HFFc6 (cell line): Measurements from ENCODE around the gene CHAMP1. TPM values are rescaled to one million over a fixed set of nuclear protein-coding genes. Genes with fewer than 3 reads are reported as not detected.

Source experiments
- DNase-seq: peaks from one replicate; pipeline ENCODE4 v3.0.0-alpha.2; 2018
- H3K27ac Mint-ChIP-seq: 2 replicates; pipeline ENCODE4 v1.8.0; 2020; ENCODE audit warnings: mild to moderate bottlenecking, mixed read lengths
- H3K27me3 Mint-ChIP-seq: 2 replicates; pipeline ENCODE4 v1.8.0; 2021; ENCODE audit warnings: mild to moderate bottlenecking, moderate library complexity, mixed read lengths; ENCODE audit not compliant: insufficient read depth
- H3K36me3 Mint-ChIP-seq: 2 replicates; pipeline ENCODE4 v1.8.0; 2021; ENCODE audit warnings: low read depth, mixed read lengths
- H3K4me1 Mint-ChIP-seq: 2 replicates; pipeline ENCODE4 v1.8.0; 2020; ENCODE audit warnings: low read depth, mixed read lengths
- H3K4me3 Mint-ChIP-seq: 2 replicates; pipeline ENCODE4 v1.8.0; 2020; ENCODE audit warnings: mild to moderate bottlenecking, moderate library complexity, mixed read lengths
- H3K9me3 Mint-ChIP-seq: 2 replicates; pipeline ENCODE4 v1.8.0; 2020; ENCODE audit warnings: mild to moderate bottlenecking, mixed read lengths
- total RNA-seq, 6 experiments: library from RNA; stranded (reverse); fragmentation: NEBNext Ultra II Directional; extraction: Animal tissue kit (Norgen Biotek cat#: 25700); gene quantifications; 2 replicates in 1 of 6; 3 replicates in 5 of 6; pipeline ENCODE4 v1.2.3, GENCODE V29; 2021
- TF ChIP-seq, protein P1 (sequence below): fragments of 200-600 bp; sonication (generic); IDR thresholded peaks from 2 replicates; pipeline ENCODE4 v1.5.0; 2021; ENCODE audit warnings: antibody characterized with exemption, mild to moderate bottlenecking

The CHAMP1 gene
- total RNA-seq, 6 experiments from 2014 or later, result 27.7 to 34.2 (median 28.6) TPM

- no peaks in the 10 kb centered on the region for H3K9me3 Mint-ChIP-seq
- peaks cover 51% of the 10 kb centered on the region for H3K4me1 Mint-ChIP-seq
- H3K4me3 Mint-ChIP-seq, result peak within 1 kb of the TSS; percentile 94
- peak; percentile 67 for DNase-seq
- H3K27me3 Mint-ChIP-seq, result peaks cover 3% of the 10 kb centered on the region; the same call in 1 of the 2 replicates
- TF ChIP-seq, protein P1, sequence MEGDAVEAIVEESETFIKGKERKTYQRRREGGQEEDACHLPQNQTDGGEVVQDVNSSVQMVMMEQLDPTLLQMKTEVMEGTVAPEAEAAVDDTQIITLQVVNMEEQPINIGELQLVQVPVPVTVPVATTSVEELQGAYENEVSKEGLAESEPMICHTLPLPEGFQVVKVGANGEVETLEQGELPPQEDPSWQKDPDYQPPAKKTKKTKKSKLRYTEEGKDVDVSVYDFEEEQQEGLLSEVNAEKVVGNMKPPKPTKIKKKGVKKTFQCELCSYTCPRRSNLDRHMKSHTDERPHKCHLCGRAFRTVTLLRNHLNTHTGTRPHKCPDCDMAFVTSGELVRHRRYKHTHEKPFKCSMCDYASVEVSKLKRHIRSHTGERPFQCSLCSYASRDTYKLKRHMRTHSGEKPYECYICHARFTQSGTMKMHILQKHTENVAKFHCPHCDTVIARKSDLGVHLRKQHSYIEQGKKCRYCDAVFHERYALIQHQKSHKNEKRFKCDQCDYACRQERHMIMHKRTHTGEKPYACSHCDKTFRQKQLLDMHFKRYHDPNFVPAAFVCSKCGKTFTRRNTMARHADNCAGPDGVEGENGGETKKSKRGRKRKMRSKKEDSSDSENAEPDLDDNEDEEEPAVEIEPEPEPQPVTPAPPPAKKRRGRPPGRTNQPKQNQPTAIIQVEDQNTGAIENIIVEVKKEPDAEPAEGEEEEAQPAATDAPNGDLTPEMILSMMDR, result no peak
- H3K36me3 Mint-ChIP-seq, result peaks cover 35% of the 10 kb centered on the region
- peak within 1 kb of the TSS; percentile 97 for H3K27ac Mint-ChIP-seq
Observed at GRCh38 chr13:114281351-114282040, 32.8 kb upstream of the CHAMP1 start, which contains the start of gene UPF3A. UPF3A (plus strand) TSS chr13:114281601; CDS start chr13:114281640, 39 bp downstream.

DNA sequence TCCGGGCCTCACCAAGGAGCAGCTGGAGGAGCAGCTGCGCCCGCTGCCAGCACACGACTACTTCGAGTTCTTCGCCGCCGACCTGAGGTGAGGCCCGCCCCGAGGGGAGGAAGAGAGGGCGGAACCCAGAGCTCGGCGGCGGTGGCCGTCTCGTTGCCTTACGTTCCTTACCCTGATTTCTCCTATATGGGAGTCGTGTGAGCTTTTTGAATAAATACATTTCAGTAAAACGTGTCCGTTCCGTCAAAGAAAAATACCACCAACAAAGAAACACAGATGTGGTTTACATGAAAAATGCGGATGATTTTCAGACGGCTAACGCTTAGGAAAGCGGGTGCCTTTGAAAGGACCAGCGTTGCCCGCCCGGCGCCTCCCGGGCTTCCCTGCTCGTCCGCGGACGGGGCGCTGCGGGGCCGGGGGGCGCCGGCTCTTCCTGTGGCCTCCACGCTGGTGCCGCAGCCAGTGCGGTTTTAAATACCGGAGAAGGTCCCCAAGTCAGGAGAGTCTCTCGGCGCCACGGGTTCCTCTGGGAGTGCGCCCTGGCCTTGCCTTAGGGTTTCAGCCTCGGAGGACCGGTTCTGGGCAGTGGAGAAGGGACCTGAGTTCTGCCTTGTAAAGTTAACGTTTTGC is 32.1 kb upstream of the CHAMP1 start:
- DNase-seq, result peak; percentile 15
- peaks cover 58% of the 10 kb centered on the region for H3K4me1 Mint-ChIP-seq
- peaks cover 3% of the 10 kb centered on the region; the same call in 1 of the 2 replicates for H3K27me3 Mint-ChIP-seq
- peak overlapping the region; percentile 94 for H3K4me3 Mint-ChIP-seq
- peaks cover 42% of the 10 kb centered on the region for H3K36me3 Mint-ChIP-seq
- peak overlapping the region; percentile 97 for H3K27ac Mint-ChIP-seq
- no peaks in the 10 kb centered on the region for H3K9me3 Mint-ChIP-seq
- TF ChIP-seq, protein P1, result no peak

DNA sequence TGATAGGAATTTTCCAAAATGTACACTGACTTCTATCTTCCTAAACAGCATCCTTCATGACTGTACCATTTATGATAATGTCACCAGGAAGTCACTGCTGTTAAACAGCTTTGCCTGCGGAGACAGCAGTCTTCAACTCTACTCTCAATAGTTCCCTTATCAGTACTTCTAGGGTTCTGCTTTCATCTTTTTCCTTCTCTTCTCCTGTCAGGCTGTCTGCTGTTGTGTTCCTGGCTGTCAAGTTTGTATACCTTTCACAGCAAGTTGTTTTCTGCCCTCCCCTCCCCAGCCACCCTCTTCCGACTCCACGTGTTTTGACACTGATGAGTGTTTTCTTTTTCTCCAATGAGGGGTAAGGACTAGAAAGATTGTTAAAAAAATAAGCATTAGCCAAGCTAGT is 30.7 kb upstream of the CHAMP1 start:
- DNase-seq, result no peak
- H3K36me3 Mint-ChIP-seq, result peaks cover 56% of the 10 kb centered on the region
- TF ChIP-seq, protein P1, result no peak
- peaks cover 3% of the 10 kb centered on the region; the same call in 1 of the 2 replicates for H3K27me3 Mint-ChIP-seq
- no peaks in the 10 kb centered on the region for H3K9me3 Mint-ChIP-seq
- H3K4me3 Mint-ChIP-seq, result peak overlapping the region; percentile 71
- H3K4me1 Mint-ChIP-seq, result peaks cover 58% of the 10 kb centered on the region
- peak overlapping the region; percentile 38 for H3K27ac Mint-ChIP-seq

- peak overlapping the region; percentile 38 for H3K27ac Mint-ChIP-seq
- H3K27me3 Mint-ChIP-seq, result peaks cover 3% of the 10 kb centered on the region; the same call in 1 of the 2 replicates
Observed at GRCh38 chr13:114284680-114285079, 29.6 kb upstream of the CHAMP1 start.

GRCh38 chr13:114285166-114285808 is 29.0 kb upstream of the CHAMP1 start:
- DNase-seq, result peak; percentile 32
- H3K9me3 Mint-ChIP-seq, result no peaks in the 10 kb centered on the region
- H3K36me3 Mint-ChIP-seq, result peaks cover 68% of the 10 kb centered on the region
- peaks cover 3% of the 10 kb centered on the region; the same call in 1 of the 2 replicates for H3K27me3 Mint-ChIP-seq
- H3K27ac Mint-ChIP-seq, result peak overlapping the region; percentile 80
- peaks cover 44% of the 10 kb centered on the region for H3K4me1 Mint-ChIP-seq
- TF ChIP-seq, protein P1, result no peak
- peak overlapping the region; percentile 52; the same call in 1 of the 2 replicates for H3K4me3 Mint-ChIP-seq

More at GRCh38 chr13:114284680-114285079, 29.6 kb upstream of the CHAMP1 start:
- H3K4me3 Mint-ChIP-seq, result 0 out of 2 replicates have a peak overlapping the region, but pooled peaks have one; percentile 11
- DNase-seq, result no peak
- peaks cover 67% of the 10 kb centered on the region for H3K36me3 Mint-ChIP-seq
- H3K9me3 Mint-ChIP-seq, result no peaks in the 10 kb centered on the region
- TF ChIP-seq, protein P1, result no peak
- peaks cover 51% of the 10 kb centered on the region for H3K4me1 Mint-ChIP-seq
